NCI-H2227 (cell line): Measurements from ENCODE around the gene METRNL.
"Not testable (repeated sequence)": the region's sequence is repeated elsewhere in the genome, so short reads cannot be mapped to it uniquely, and the experiment has no call there.

Experiments used
- DNase-seq: peaks from one replicate; lab custom pipeline; 2025; ENCODE audit not compliant: unreplicated experiment; lab: John Stamatoyannopoulos, UW

METRNL gene

GRCh38 chr17:83134456-83134855, 55.0 kb downstream of the METRNL start:
- DNase-seq: not testable (repeated sequence)

GRCh38 chr17:83135692-83136091, 56.3 kb downstream of the METRNL start:
- no peak for DNase-seq

- DNase-seq: no peak
Observed at GRCh38 chr17:83136156-83136555, 56.7 kb downstream of the METRNL start.

DNA sequence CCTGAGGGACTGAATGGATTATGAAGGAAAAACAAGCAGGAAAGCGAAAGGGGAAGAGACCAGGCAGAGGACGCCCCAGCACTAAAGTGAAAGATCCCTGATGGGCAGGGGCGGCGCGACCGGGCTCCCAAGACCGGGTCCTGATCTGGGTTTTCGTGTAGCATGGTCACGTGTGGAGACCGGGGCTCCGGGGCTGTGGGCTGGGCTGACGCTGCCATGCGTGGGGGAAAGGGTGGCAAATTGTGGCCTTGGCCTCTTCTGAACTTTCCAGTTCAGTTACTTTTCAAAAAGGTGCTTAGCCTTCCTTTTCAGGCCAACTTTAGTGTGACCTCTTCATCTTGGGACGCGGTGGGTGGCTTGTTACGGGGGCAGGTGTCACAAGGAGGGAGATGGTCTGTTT, 57.5 kb downstream of the METRNL start:
- DNase-seq: no peak

- DNase-seq: no peak
Observed at GRCh38 chr17:83137523-83137922, 58.1 kb downstream of the METRNL start.

- no peak for DNase-seq
Observed at GRCh38 chr17:83138820-83139219, 59.4 kb downstream of the METRNL start.

GRCh38 chr17:83139541-83140248, 60.3 kb downstream of the METRNL start:
- not testable (repeated sequence) for DNase-seq

DNA sequence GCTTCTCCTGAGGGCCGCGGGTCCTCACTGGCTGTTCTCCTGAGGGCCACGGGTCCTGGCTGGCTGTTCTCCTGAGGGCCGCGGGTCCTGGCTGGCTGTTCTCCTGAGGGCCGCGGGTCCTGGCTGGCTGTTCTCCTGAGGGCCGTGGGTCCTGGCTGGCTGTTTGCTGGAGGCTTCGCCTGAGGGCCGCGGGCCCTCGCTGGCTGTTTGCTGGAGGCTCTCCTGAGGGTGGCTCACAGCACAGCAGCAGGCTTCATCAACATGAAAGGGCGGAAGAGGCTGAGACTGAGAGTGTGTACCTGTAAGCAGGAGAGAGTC, 60.8 kb downstream of the METRNL start:
- DNase-seq: not testable (repeated sequence)

DNA sequence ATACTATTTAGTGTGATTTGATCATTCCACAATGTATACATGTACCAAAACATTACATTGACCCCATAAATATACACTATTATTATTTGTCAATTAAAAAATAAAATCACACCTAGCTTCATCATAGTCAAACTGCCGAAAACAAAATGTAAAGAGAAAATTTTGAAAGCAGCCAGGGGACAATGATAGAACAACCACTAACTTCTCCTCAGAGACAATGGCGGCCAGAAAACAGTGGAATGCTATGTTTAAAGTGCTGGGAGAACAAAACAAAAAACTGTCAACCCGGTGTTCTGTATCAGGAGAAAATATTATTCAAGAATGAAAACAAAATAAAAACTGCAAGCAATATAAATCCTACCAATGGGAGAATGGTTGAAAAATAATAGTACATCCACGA, 63.2 kb downstream of the METRNL start:
- no peak for DNase-seq

- no peak for DNase-seq
Observed at GRCh38 chr17:83143817-83144231, 64.4 kb downstream of the METRNL start.
